ENCODE results near the gene ARHGAP10. TPM values are rescaled to one million over a fixed set of nuclear protein-coding genes. Genes with fewer than 3 reads are reported as not detected.

Gene ARHGAP10
- total and polyA plus RNA-seq, 9 donors: 26.9 to 41.6 (median 33.0) TPM

DNA sequence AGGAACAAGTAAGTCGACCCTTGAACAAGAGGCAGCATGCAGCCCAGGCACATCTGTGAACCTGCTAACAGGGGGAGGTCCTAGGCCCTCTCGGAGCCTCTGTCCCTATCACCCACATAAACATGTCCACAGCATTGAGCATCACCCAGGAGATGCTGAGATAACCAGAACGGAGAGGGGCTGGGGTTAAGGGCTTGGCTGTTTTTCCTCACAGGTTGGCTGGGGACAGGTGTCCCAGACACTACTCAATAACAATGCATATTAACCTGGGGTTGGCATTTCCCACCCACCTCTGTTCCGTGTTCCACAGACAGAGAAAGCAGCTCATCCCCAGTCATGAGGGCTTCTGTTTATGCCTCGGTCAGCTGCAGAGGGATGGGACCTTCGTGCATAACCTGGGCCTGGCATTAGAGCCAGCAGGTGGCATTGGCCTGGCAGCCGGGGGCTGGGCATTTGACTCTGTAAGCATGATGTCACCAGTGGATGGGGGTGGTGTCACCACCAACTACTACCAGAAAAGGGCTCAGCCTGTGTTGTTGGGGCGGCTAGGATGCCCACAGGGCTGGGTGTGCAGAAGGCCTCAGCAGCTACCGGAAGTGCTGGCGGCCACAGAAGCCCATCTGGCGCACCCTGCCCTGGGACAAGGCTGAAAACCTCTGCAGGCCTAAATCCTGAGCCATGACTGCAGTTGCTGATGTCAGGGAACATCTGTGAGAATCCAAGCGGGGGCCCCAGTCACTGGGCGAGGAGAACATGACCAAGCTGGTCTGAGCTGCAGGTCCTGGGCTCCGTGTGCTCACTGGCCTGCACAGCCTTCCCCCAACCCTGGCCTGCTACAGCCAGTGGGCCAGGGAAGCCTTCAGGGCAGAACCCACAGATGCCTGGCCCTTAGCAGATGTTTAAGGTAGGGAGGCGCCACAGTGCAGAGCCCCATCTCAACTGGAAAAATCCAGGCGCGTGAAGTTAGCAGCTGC, 358.9 kb downstream of the ARHGAP10 start:
- H3K27me3 ChIP-seq (ENCODE audit: control insufficient read depth, insufficient read depth, low read length): no peaks in the 10 kb centered on the region
- H3K4me1 ChIP-seq (ENCODE audit: control insufficient read depth, insufficient read depth, low read length): peaks cover 26% of the 10 kb centered on the region
- WGBS (ENCODE audit: insufficient coverage): 85% methylated on average over 11 of the region's 17 CpGs
- H3K4me3 ChIP-seq (ENCODE audit: low read length): no peak overlapping the region
- H3K36me3 ChIP-seq (ENCODE audit: control insufficient read depth, insufficient read depth, low read length): peaks cover 7% of the 10 kb centered on the region
- no peak for DNase-seq
- H3K9me3 ChIP-seq (replicated peaks; ENCODE audit: control insufficient read depth, low read depth, low read length): no peaks in the 10 kb centered on the region
- no peak overlapping the region for H3K27ac ChIP-seq (ENCODE audit: low read length)

DNA sequence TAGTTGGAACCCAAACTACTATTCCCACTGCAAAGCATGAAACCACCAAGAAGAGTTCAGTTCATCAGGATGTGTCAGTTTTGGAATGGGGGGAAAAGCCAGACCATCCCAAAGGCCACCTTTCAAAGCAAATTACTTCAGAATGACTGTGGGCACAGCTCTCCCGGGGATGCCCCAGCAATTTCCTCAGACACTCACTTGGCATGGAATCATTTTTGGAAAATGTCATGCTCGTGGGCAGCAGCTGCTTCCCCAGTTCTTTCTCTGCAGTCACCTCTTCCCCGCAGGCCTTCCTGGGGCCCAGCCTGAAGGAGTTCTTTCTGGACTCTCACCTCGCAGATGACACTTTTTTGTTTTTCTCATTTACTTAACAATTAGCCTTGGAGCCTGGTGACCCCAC, 360.0 kb downstream of the ARHGAP10 start:
- H3K27ac ChIP-seq (ENCODE audit: low read length): no peak overlapping the region
- H3K9me3 ChIP-seq (replicated peaks; ENCODE audit: control insufficient read depth, low read depth, low read length): no peaks in the 10 kb centered on the region
- H3K4me1 ChIP-seq (ENCODE audit: control insufficient read depth, insufficient read depth, low read length): peaks cover 26% of the 10 kb centered on the region
- 68% methylated on average over 4 of the region's 4 CpGs for WGBS (ENCODE audit: insufficient coverage)
- no peaks in the 10 kb centered on the region for H3K27me3 ChIP-seq (ENCODE audit: control insufficient read depth, insufficient read depth, low read length)
- H3K4me3 ChIP-seq (ENCODE audit: low read length): no peak overlapping the region
- DNase-seq: no peak
- H3K36me3 ChIP-seq (ENCODE audit: control insufficient read depth, insufficient read depth, low read length): peaks cover 7% of the 10 kb centered on the region

DNA sequence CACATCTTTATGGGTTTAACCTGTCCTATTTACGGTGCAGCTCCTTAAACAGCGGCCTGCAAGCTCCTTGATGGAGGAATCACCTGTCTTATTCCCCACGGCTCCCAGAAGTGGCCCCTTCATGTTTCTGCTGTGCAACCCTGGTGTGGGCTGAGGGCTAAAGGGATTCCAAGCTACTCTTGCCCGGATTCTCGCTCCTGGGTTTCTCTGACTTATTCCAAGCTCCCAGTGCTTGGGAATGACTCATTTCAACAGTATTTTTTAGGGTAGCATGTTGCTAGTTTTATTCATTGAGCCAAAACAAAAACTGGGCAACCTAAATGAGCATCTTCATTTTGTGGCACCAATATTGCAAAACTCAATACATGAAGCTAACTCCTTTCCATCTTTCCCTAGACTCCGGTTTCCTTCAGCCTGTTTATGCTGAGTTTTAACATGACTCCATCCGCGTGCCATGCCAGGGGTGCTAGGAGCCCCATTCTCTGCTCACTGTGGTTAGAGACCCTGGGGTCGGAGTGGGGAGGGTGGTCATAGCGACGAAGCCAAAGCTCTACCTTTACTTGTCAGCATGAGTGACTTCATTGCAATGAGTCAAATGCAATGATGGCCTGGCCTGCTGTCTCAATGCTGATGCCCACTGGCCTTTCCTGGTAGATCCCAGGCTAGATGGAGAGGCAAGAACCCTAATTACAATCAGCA, 360.6 kb downstream of the ARHGAP10 start:
- Histone ChIP-seq H3K27me3 (ENCODE audit: control insufficient read depth, insufficient read depth, low read length) (no peaks in the 10 kb centered on the region), H3K4me3 (ENCODE audit: low read length) (no peak overlapping the region), H3K27ac (ENCODE audit: low read length) (no peak overlapping the region), H3K4me1 (ENCODE audit: control insufficient read depth, insufficient read depth, low read length) (peaks cover 26% of the 10 kb centered on the region), H3K9me3 (replicated peaks; ENCODE audit: control insufficient read depth, low read depth, low read length) (no peaks in the 10 kb centered on the region), H3K36me3 (ENCODE audit: control insufficient read depth, insufficient read depth, low read length) (peaks cover 7% of the 10 kb centered on the region)
- no peak for DNase-seq
- WGBS (ENCODE audit: insufficient coverage): 95% methylated on average over 4 of the region's 11 CpGs

DNA sequence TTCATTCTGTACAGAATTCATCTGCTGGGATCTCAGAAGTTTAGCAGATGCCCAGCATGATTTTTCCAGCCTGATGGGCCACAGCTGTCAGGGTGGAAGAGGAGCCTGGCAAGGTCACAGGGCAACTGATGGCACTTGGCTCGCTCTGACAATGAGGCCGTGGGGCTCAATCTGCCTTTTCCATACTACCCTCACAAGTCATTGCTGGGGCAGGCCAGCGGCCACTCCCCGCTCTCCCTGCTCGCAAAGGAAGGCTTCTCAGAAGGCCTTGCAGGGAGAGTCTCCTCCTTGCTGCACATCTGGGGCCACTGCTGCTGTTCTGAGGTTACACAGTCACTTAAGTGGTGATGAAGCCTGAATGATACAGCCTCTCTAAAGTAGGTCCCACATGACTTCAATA, 361.2 kb downstream of the ARHGAP10 start:
- no peak overlapping the region for H3K27ac ChIP-seq (ENCODE audit: low read length)
- H3K4me1 ChIP-seq (ENCODE audit: control insufficient read depth, insufficient read depth, low read length): peaks cover 26% of the 10 kb centered on the region
- H3K36me3 ChIP-seq (ENCODE audit: control insufficient read depth, insufficient read depth, low read length): peaks cover 7% of the 10 kb centered on the region
- no peaks in the 10 kb centered on the region for H3K27me3 ChIP-seq (ENCODE audit: control insufficient read depth, insufficient read depth, low read length)
- H3K4me3 ChIP-seq (ENCODE audit: low read length): no peak overlapping the region
- no peak for DNase-seq
- 89% methylated on average over 4 of the region's 5 CpGs for WGBS (ENCODE audit: insufficient coverage)
- no peaks in the 10 kb centered on the region for H3K9me3 ChIP-seq (replicated peaks; ENCODE audit: control insufficient read depth, low read depth, low read length)

DNA sequence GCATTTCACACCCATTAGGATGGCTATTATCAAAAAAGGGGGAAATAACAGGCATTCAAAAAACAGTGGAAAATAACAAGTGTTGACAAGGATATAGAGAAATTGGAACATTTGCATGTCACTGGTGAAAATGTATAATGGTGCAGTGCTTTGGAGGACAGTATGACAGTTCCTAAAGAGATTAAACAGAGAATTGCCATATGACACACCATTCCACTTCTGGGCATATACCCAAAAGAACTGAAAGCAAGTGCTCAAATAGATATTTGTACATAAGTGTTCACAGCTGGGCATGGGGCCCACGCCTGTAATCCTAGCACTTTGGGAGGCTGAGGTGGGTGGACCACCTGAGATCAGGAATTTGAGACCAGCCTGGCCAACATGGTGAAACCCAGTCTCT, 362.3 kb downstream of the ARHGAP10 start:
- Histone ChIP-seq H3K9me3 (replicated peaks; ENCODE audit: control insufficient read depth, low read depth, low read length) (no peaks in the 10 kb centered on the region), H3K27me3 (ENCODE audit: control insufficient read depth, insufficient read depth, low read length) (no peaks in the 10 kb centered on the region), H3K4me1 (ENCODE audit: control insufficient read depth, insufficient read depth, low read length) (peaks cover 26% of the 10 kb centered on the region), H3K27ac (ENCODE audit: low read length) (no peak overlapping the region), H3K4me3 (ENCODE audit: low read length) (no peak overlapping the region), H3K36me3 (ENCODE audit: control insufficient read depth, insufficient read depth, low read length) (peaks cover 7% of the 10 kb centered on the region)
- no peak for DNase-seq
- 70% methylated on average over 1 of the region's 1 CpG for WGBS (ENCODE audit: insufficient coverage)

DNA sequence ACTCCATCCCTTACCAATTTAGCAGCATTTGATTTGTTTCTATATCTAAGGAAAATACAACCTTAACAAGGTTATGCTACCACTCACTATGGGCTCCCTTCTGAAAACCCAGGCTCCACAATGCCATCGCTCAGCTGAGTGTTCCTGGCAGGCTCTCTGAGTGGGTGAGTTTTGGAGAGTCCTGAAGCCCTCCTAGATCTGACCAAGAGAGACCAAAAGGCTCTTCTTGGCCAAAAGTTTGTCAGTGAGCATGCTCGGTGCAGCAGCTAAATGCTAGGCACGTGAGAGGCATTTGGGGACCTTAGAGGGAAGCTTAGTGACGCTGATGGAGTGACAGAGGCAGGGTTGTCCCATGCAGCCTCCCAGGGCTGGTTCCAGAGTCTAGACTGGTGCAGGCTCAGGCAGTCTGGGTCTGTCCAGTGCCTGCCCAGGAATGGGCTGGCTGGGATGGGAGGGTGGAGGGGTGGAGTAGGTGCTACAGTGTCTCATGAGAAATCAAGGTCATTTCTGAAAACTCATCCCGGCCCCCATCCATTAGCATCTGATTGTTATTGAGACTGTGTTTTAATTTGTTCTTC, 363.5 kb downstream of the ARHGAP10 start:
- no peaks in the 10 kb centered on the region for H3K27me3 ChIP-seq (ENCODE audit: control insufficient read depth, insufficient read depth, low read length)
- peaks cover 2% of the 10 kb centered on the region for H3K36me3 ChIP-seq (ENCODE audit: control insufficient read depth, insufficient read depth, low read length)
- 90% methylated on average over 3 of the region's 5 CpGs for WGBS (ENCODE audit: insufficient coverage)
- H3K4me1 ChIP-seq (ENCODE audit: control insufficient read depth, insufficient read depth, low read length): peaks cover 26% of the 10 kb centered on the region
- H3K27ac ChIP-seq (ENCODE audit: low read length): no peak overlapping the region
- no peak overlapping the region for H3K4me3 ChIP-seq (ENCODE audit: low read length)
- DNase-seq: no peak
- no peaks in the 10 kb centered on the region for H3K9me3 ChIP-seq (replicated peaks; ENCODE audit: control insufficient read depth, low read depth, low read length)

DNA sequence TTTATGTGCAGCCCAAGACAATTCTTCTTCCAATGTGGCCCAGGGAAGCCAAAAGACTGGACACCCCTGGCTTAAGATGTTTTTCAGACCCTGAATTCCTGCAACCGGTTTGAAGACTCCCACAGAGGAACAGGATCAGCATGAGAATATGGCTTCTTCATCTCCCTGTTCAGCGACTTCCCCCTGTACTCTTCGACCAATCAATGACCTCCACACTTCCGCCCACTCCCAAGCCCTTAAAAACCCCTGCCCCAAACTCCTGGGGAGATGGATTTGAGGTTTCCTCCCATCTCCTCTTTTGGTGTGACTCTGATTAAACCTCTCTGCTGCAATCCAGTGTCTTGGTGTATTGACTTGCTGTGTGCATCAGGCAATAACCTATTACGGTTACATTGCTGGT, 365.9 kb downstream of the ARHGAP10 start:
- Histone ChIP-seq H3K27ac (ENCODE audit: low read length) (no peak overlapping the region), H3K4me1 (ENCODE audit: control insufficient read depth, insufficient read depth, low read length) (peaks cover 4% of the 10 kb centered on the region), H3K4me3 (ENCODE audit: low read length) (no peak overlapping the region), H3K27me3 (ENCODE audit: control insufficient read depth, insufficient read depth, low read length) (no peaks in the 10 kb centered on the region), H3K36me3 (ENCODE audit: control insufficient read depth, insufficient read depth, low read length) (peaks cover 2% of the 10 kb centered on the region), H3K9me3 (replicated peaks; ENCODE audit: control insufficient read depth, low read depth, low read length) (no peaks in the 10 kb centered on the region)
- no peak for DNase-seq
- WGBS (ENCODE audit: insufficient coverage): 86% methylated on average over 1 of the region's 5 CpGs

DNA sequence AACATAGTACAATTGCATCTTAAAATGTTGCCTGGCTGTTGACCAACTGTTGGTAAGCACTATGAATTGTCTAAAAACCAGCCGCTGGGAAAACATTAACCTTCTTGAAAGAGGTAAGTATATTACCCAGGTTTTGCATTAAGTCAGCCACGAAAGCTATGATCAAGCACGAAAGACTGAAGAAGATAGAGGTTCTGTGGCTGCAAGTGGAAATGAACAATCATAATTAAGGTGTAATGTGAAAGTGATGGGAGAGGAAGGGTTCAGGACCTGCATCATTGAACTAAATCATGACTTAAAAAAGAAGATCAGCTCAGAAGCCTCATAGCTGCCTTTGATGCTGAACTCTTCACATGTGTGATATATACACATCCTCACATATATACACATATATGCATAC, 369.3 kb downstream of the ARHGAP10 start:
- Histone ChIP-seq H3K27ac (ENCODE audit: low read length) (no peak overlapping the region), H3K9me3 (replicated peaks; ENCODE audit: control insufficient read depth, low read depth, low read length) (no peaks in the 10 kb centered on the region), H3K36me3 (ENCODE audit: control insufficient read depth, insufficient read depth, low read length) (peaks cover 6% of the 10 kb centered on the region), H3K4me1 (ENCODE audit: control insufficient read depth, insufficient read depth, low read length) (no peaks in the 10 kb centered on the region), H3K27me3 (ENCODE audit: control insufficient read depth, insufficient read depth, low read length) (no peaks in the 10 kb centered on the region), H3K4me3 (ENCODE audit: low read length) (no peak overlapping the region)
- DNase-seq: no peak
- WGBS (ENCODE audit: insufficient coverage): 100% methylated on average over 3 of the region's 3 CpGs

DNA sequence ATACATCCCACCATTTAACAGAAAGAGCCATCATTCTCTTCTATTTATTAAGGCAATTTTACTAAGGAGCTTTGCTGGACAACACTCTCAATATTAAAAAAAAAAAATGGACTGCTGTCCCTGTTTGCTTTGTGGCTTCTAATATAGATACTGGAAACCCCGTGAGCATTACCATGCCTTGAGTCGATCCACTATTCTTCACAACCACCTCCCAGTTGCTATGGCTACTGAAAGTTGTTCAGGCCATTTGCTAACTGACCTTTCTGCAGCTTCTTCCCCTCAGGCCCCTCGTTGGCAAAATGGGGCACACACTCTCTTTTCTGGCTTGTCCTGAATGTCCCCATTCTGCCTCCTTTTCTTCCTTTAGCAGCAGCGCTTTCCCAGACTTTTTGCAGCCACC, 369.9 kb downstream of the ARHGAP10 start:
- 58% methylated on average over 3 of the region's 4 CpGs for WGBS (ENCODE audit: insufficient coverage)
- Histone ChIP-seq H3K9me3 (replicated peaks; ENCODE audit: control insufficient read depth, low read depth, low read length) (peaks cover 2% of the 10 kb centered on the region), H3K27ac (ENCODE audit: low read length) (no peak overlapping the region), H3K36me3 (ENCODE audit: control insufficient read depth, insufficient read depth, low read length) (peaks cover 6% of the 10 kb centered on the region), H3K4me1 (ENCODE audit: control insufficient read depth, insufficient read depth, low read length) (no peaks in the 10 kb centered on the region), H3K27me3 (ENCODE audit: control insufficient read depth, insufficient read depth, low read length) (no peaks in the 10 kb centered on the region), H3K4me3 (ENCODE audit: low read length) (no peak overlapping the region)
- no peak for DNase-seq
